Measurements from ENCODE around the gene ANKRD44. TPM values are rescaled to one million over a fixed set of nuclear protein-coding genes. Genes with fewer than 3 reads are reported as not detected.

The ANKRD44 gene
- total RNA-seq, 1 donor from 2014 or later = 77.8 TPM

- intact Hi-C loops (cut with DNase I) = no loop called here
- DNase-seq (ENCODE audit: low spot score) (no peak), ATAC-seq (no peak)
These were observed 12.4 kb upstream of the ANKRD44 start for GRCh38 chr2:197322724-197323720.

GRCh38 chr2:197322143-197322542 lies 11.6 kb upstream of the ANKRD44 start:
- intact Hi-C loops (cut with DNase I) = no loop called here
- DNase-seq (ENCODE audit: low spot score) (no peak), ATAC-seq (no peak)

GRCh38 chr2:197315371-197315770 lies 4.8 kb upstream of the ANKRD44 start:
- ATAC-seq = no peak
- intact Hi-C loops (cut with DNase I) = loop anchor here (10.0 kb wide), 1 partner anchor 121 kb away; no protein-coding TSS in a partner anchor
- DNase-seq (ENCODE audit: low spot score) = no peak

- intact Hi-C loops (cut with DNase I) = loop anchor here (10.0 kb wide), 1 partner anchor 117 kb away; no protein-coding TSS in a partner anchor
- no peak for DNase-seq (ENCODE audit: low spot score)
- no peak for ATAC-seq
These were observed 1.6 kb upstream of the ANKRD44 start for GRCh38 chr2:197312186-197312585.

- ATAC-seq (no peak), DNase-seq (ENCODE audit: low spot score) (no peak)
- intact Hi-C loops (cut with DNase I) = loop anchor here (10.0 kb wide), 1 partner anchor 117 kb away; no protein-coding TSS in a partner anchor
These were observed 947 bp upstream of the ANKRD44 start for GRCh38 chr2:197311421-197312033.

- intact Hi-C loops (cut with DNase I) = loop anchor here (10.0 kb wide), 1 partner anchor 116 kb away; no protein-coding TSS in a partner anchor
- ATAC-seq (no peak), DNase-seq (ENCODE audit: low spot score) (no peak)
These were observed 424 bp upstream of the ANKRD44 start for GRCh38 chr2:197310987-197311420.

DNA sequence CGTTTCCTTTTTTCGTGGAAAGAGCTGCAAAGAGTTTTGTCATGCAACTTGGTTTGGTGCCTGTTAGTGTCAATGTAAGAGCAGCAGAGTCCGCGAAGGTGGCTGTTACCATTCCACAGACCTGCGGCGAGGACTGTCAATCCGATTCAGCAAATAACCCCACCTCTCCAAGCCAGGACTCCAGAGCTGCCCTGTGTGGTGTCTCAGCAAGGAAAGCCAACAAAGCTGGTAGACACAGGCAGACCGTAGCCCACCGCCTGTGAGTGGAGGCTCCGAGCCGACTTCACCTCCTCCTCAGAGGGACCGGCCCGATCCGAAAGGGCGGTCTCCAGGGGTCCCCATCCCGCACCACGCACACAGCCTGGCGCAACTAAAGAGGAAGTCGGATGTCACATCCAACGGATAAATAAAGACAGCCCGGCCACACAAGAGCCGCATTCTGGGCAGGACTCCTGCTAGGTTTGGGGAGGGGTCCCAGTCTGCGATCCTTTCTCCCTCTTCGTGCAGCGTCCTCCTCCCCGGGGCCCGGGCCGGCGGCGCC lies 819 bp downstream of the ANKRD44 start:
- peak; percentile 67 for DNase-seq (ENCODE audit: low spot score)
- intact Hi-C loops (cut with DNase I) = loop anchor here (10.0 kb wide), 1 partner anchor 115 kb away; no protein-coding TSS in a partner anchor
- peak; percentile 4 for ATAC-seq

DNA sequence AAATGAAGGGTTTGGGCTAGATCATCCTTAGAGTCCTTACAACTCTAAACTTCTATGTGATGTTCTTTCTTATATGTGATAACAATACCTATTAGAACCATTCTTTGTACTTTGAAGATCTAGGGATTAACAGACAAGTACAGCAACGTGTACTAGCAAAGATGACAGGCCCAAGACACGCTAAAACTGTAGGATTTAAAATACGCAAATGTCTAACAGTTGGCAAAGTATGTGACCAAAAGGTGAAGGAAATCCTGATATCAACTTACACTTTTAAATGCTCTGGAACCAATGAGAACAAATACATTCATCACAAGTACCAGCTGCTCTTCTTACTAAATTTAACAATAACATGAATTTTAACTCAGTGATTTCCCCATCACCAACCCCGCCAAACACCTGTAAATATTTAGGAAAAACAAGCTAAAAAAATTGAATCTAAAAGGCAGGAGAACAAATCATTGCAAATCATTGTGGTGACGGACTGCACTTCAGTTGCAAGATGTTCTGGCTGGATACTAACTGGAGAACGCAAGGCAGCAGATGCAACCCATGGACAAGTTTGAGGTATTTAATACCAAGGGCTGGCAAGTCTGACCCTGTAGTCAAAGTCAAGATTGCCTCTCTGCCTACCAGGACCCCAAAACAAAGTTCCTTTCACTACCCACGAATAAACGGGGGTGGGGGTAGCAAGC lies 1.4 kb downstream of the ANKRD44 start:
- intact Hi-C loops (cut with DNase I) = no loop called here

GRCh38 chr2:197308585-197308984 lies 2.0 kb downstream of the ANKRD44 start:
- no peak for ATAC-seq
- DNase-seq (ENCODE audit: low spot score) = no peak
- intact Hi-C loops (cut with DNase I) = no loop called here

More for the DNA sequence above, 1.4 kb downstream of the ANKRD44 start:
- DNase-seq (ENCODE audit: low spot score) (no peak), ATAC-seq (no peak)

GRCh38 chr2:197307933-197308521 lies 2.6 kb downstream of the ANKRD44 start:
- DNase-seq (ENCODE audit: low spot score) = no peak
- intact Hi-C loops (cut with DNase I) = no loop called here
- ATAC-seq = no peak

- intact Hi-C loops (cut with DNase I) = no loop called here
- no peak for DNase-seq (ENCODE audit: low spot score)
- ATAC-seq = peak; percentile 28
These were observed 3.2 kb downstream of the ANKRD44 start for GRCh38 chr2:197307236-197307932.

DNA sequence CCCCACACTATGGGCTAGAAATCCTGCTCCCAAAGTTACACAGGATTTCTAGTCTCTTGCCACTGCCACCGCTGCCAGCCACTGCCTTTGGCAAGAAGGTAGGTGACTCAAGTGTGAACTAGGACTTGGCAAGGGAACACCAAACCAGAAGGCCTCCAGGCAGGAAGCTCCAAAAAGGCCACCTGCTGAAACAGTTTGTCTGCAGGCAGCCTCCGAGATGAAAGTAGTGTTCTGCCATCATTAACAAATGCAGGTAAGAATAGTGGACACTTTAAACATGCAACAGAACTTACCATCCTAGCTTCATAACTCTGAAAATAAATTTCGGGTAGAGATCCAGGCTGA lies 3.9 kb downstream of the ANKRD44 start:
- ATAC-seq = no peak
- intact Hi-C loops (cut with DNase I) = no loop called here

DNA sequence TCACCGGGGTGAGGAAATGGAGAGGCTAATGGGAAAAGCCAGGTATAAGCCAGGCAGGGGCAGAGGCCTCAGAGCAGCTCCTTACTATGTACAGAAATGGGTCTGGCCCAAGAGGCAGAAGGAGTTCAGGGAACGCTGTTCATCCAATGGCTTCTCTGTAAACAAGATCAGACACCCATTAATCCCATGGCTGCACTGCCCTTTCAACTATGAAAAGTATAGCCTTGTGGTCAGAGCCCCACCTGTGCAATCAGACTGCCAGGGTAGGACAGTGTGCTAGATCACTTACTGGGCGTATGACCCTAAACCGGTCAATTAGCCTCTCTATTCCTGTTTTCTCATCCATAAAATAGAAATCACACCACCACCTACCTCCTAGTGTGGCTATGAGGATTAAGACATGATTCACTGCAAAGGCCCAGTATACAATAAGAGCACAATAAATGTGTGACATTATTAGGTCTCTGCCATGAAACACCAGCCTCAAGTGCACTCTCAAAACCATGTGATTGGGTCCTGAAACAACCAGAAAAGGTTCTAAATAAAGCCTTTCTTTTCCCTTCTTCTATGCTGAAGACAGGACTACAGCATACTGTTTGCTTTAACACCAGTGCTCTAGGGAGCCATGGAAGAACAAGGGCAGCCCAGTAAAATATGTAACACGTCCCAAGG lies 4.4 kb downstream of the ANKRD44 start:
- ATAC-seq (peak; percentile 10), DNase-seq (ENCODE audit: low spot score) (no peak)
- intact Hi-C loops (cut with DNase I) = no loop called here

More for the DNA sequence above, 3.9 kb downstream of the ANKRD44 start:
- no peak for DNase-seq (ENCODE audit: low spot score)

DNA sequence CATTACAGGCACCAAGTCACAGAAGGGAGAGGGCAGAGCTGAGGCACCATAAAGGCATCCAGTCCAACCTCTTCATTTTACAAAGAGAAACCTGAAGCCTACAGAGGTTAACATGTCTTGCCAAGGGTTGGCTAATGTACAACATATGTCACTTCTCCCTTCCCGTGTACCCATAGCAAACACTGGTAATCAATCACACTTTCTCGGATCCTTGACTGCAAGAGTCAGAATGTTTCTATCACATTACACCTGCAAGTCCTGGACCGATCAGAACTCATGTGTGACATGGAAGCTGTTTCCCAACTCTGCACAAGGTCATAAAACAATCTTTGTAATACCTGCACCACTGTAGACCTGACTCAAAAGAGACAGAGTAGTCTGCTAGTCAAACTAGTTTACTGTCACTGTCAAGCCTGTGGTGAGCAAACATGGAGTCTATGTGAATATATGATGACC lies 6.0 kb downstream of the ANKRD44 start:
- no peak for ATAC-seq
- intact Hi-C loops (cut with DNase I) = no loop called here
- no peak for DNase-seq (ENCODE audit: low spot score)

GRCh38 chr2:197300139-197300538 lies 10.4 kb downstream of the ANKRD44 start:
- intact Hi-C loops (cut with DNase I) = no loop called here
- DNase-seq (ENCODE audit: low spot score) = no peak
- no peak for ATAC-seq

DNA sequence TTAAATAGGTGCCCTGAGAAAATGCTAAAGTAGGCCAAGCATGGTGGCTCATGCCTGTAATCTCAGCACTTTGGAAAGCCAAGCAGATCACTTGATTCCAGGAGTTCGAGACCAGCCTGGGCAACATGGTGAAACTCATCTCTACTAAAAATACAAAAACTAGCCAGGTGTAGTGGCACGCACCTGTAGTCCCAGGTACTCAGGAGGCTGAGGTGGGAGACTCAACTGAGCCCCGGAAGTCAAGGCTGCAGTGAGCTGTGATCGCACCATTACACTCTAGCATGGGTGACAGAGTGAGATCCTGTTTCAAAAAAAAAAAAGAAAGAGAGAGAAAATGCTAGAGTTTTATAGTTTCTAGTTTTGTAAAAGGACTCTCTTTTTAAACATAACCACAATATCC lies 12.0 kb downstream of the ANKRD44 start:
- DNase-seq (ENCODE audit: low spot score) (no peak), ATAC-seq (no peak)
- intact Hi-C loops (cut with DNase I) = no loop called here

GRCh38 chr2:197297772-197298318 lies 12.7 kb downstream of the ANKRD44 start:
- DNase-seq (ENCODE audit: low spot score) (no peak), ATAC-seq (no peak)
- intact Hi-C loops (cut with DNase I) = no loop called here
